Measurements from ENCODE around the gene FERMT1. TPM values are rescaled to one million over a fixed set of nuclear protein-coding genes. Genes with fewer than 3 reads are reported as not detected.
A peak's percentile ranks its signal among the peaks of the same experiment; 100 is the strongest.

FERMT1 gene, protein sequence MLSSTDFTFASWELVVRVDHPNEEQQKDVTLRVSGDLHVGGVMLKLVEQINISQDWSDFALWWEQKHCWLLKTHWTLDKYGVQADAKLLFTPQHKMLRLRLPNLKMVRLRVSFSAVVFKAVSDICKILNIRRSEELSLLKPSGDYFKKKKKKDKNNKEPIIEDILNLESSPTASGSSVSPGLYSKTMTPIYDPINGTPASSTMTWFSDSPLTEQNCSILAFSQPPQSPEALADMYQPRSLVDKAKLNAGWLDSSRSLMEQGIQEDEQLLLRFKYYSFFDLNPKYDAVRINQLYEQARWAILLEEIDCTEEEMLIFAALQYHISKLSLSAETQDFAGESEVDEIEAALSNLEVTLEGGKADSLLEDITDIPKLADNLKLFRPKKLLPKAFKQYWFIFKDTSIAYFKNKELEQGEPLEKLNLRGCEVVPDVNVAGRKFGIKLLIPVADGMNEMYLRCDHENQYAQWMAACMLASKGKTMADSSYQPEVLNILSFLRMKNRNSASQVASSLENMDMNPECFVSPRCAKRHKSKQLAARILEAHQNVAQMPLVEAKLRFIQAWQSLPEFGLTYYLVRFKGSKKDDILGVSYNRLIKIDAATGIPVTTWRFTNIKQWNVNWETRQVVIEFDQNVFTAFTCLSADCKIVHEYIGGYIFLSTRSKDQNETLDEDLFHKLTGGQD
- 1 to 10 TPM; 3.5 to 4.1 TPM for total RNA-seq
- 0.93 TPM for polyA plus RNA-seq (2013, experiment 1 of 2)
- polyA plus RNA-seq (2013, experiment 2 of 2): 1.0 TPM
- long read RNA-seq, experiment 1, full-length matches to known transcripts: 1 of 6 reads
- long read RNA-seq, experiment 1, partial matches to known transcripts: 1 of 6 reads
- long read RNA-seq, experiment 1, other reads (novel, unspliced or antisense): 4 of 6 reads
- long read RNA-seq, experiment 2, full-length matches to known transcripts: 4 of 5 reads
- long read RNA-seq, experiment 2, partial matches to known transcripts: 0 of 5 reads
- long read RNA-seq, experiment 2, other reads (novel, unspliced or antisense): 1 of 5 reads
- long read RNA-seq, experiment 3, partial matches to known transcripts: 2 of 3 reads
- long read RNA-seq, experiment 3, other reads (novel, unspliced or antisense): 1 of 3 reads
- long read RNA-seq, experiment 4: 0 reads

DNA sequence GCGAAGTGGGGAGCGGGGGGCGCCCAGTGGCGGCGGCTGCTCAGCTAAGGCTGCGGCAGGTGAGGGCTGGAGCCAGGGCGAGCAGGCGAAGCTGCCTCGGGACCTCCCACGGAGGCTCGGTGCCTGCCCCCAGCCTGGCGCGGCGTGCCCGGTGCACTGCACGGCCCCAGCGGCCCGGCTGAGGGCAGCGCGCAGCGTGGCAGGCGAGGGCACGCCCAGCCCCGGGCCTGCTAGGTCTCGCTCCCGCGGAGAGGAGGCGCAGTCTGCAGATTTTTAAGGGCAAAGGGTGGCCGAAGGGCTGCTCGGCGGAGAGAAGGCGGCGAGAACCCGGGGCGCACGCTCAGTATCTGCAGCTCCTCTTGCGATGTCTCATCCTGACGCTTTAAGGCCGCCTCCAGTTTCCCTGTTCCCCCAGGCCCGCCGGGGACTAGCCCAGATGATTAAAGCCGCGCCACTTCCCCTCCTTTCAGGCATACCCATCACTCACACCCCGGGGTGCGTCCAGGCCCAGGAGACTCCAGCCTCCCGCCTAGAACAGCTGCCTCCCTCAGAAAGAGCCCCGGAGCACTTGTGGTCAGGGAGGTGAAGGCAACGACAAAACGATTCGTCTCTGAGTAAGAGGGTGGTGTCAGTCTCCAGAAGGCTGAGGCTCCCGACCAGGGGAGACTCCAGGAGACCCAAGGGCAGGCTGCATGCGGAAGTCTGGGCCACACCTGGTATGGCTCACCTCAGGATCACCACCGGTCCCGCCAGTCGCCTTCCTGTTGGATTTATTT lies at the start of gene FERMT1:
Gene FERMT1, minus strand, starts transcription at position 158 of the 776 bp plus-strand sequence. CDS start 3,476 bp downstream, outside the sequence.
- Mint-ChIP-seq H3K9me3 (no peaks in the 10 kb centered on the region), H3K27me3 (ENCODE audit: insufficient read depth) (peaks cover 31% of the 10 kb centered on the region), H3K36me3 (ENCODE audit: low read depth) (no peaks in the 10 kb centered on the region), H3K27ac (peak within 1 kb of the TSS; percentile 8), H3K4me1 (peaks cover 8% of the 10 kb centered on the region), H3K4me3 (peak within 1 kb of the TSS; percentile 62)
- Histone ChIP-seq H3K4me3 (ENCODE audit: low read length) (peak within 1 kb of the TSS; percentile 76), H3K4me1 (ENCODE audit: control insufficient read depth, insufficient read depth, low read length) (peaks cover 4% of the 10 kb centered on the region), H3K9ac (ENCODE audit: extremely low read depth, low read length, poor library complexity, severe bottlenecking) (no peak within 1 kb of the TSS), H3K9me3 (ENCODE audit: control insufficient read depth, low read length) (no peaks in the 10 kb centered on the region), H3K27me3 (ENCODE audit: control insufficient read depth, insufficient read depth, low read length, poor library complexity, severe bottlenecking) (peaks cover 26% of the 10 kb centered on the region), H3K36me3 (ENCODE audit: control insufficient read depth, insufficient read depth, low read length) (no peaks in the 10 kb centered on the region), H3K27ac (ENCODE audit: low read depth, low read length) (no peak within 1 kb of the TSS)
- TF ChIP-seq, protein P1, sequence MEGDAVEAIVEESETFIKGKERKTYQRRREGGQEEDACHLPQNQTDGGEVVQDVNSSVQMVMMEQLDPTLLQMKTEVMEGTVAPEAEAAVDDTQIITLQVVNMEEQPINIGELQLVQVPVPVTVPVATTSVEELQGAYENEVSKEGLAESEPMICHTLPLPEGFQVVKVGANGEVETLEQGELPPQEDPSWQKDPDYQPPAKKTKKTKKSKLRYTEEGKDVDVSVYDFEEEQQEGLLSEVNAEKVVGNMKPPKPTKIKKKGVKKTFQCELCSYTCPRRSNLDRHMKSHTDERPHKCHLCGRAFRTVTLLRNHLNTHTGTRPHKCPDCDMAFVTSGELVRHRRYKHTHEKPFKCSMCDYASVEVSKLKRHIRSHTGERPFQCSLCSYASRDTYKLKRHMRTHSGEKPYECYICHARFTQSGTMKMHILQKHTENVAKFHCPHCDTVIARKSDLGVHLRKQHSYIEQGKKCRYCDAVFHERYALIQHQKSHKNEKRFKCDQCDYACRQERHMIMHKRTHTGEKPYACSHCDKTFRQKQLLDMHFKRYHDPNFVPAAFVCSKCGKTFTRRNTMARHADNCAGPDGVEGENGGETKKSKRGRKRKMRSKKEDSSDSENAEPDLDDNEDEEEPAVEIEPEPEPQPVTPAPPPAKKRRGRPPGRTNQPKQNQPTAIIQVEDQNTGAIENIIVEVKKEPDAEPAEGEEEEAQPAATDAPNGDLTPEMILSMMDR (conservative IDR thresholded peaks at IDR 0.05): peak; percentile 54
- WGBS, 2 experiments (ENCODE audit: insufficient coverage in 1 of 2, insufficient read length in 1 of 2): 5 to 9% methylated on average over 16 to 55 of the region's 55 CpGs
- peak; percentile 89 for DNase-seq

DNA sequence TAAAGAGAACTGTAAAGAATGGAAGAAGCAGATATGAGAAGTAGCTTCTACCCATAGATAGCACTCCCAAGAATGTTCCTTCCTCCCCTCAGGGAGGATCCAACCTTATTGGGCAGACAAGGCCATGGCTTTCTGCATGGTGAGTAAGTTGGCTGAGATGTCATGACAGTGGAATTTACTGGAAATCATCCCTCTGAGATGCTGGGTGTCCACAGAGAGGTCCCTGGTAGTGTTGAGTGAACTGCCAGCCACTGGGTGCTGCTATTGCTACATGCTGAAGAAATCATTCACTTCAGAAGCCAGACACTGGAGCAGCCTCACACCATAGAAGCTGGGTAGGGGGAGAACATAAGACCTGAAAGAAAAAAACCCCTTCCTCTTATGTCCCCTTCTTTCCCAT lies 46.4 kb upstream of the FERMT1 start:
- TF ChIP-seq, protein P1 (conservative IDR thresholded peaks at IDR 0.05): peak; percentile 52
- no peak overlapping the region for H3K27ac ChIP-seq (ENCODE audit: low read depth, low read length)
- no peaks in the 10 kb centered on the region for H3K36me3 ChIP-seq (ENCODE audit: control insufficient read depth, insufficient read depth, low read length)
- Mint-ChIP-seq H3K9me3 (peaks cover 20% of the 10 kb centered on the region), H3K27ac (no peak overlapping the region), H3K4me1 (no peaks in the 10 kb centered on the region), H3K27me3 (ENCODE audit: insufficient read depth) (no peaks in the 10 kb centered on the region), H3K36me3 (ENCODE audit: low read depth) (no peaks in the 10 kb centered on the region), H3K4me3 (no peak overlapping the region)
- no peaks in the 10 kb centered on the region for H3K4me1 ChIP-seq (ENCODE audit: control insufficient read depth, insufficient read depth, low read length)
- DNase-seq: no peak
- no peak overlapping the region for H3K9ac ChIP-seq (ENCODE audit: extremely low read depth, low read length, poor library complexity, severe bottlenecking)
- H3K27me3 ChIP-seq (ENCODE audit: control insufficient read depth, insufficient read depth, low read length, poor library complexity, severe bottlenecking): no peaks in the 10 kb centered on the region
- H3K9me3 ChIP-seq (ENCODE audit: control insufficient read depth, low read length): peaks cover 25% of the 10 kb centered on the region
- no peak overlapping the region for H3K4me3 ChIP-seq (ENCODE audit: low read length)

DNA sequence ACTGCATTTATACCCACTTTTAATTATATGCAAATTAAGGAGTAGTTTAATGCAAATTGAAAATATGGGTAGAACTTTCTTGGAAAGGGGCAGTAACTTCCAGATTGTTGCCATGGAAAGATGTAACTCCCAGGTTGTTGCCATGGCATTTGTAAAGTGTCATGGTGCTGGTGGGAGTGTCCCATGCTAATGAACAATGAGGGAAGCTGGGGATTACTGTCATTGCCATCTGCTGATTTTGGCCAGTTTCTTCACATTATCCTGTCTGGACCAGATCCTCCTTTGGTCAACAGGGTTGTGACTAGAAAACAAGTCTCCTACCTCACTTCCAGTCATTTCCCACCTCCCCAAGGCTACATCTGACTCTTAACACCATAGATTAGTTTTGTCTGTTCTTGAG lies 45.4 kb upstream of the FERMT1 start:
- Histone ChIP-seq H3K27ac (ENCODE audit: low read depth, low read length) (no peak overlapping the region), H3K4me1 (ENCODE audit: control insufficient read depth, insufficient read depth, low read length) (no peaks in the 10 kb centered on the region), H3K27me3 (ENCODE audit: control insufficient read depth, insufficient read depth, low read length, poor library complexity, severe bottlenecking) (no peaks in the 10 kb centered on the region), H3K9ac (ENCODE audit: extremely low read depth, low read length, poor library complexity, severe bottlenecking) (no peak overlapping the region), H3K36me3 (ENCODE audit: control insufficient read depth, insufficient read depth, low read length) (no peaks in the 10 kb centered on the region), H3K4me3 (ENCODE audit: low read length) (no peak overlapping the region), H3K9me3 (ENCODE audit: control insufficient read depth, low read length) (peaks cover 25% of the 10 kb centered on the region)
- Mint-ChIP-seq H3K4me1 (no peaks in the 10 kb centered on the region), H3K27ac (no peak overlapping the region), H3K4me3 (no peak overlapping the region), H3K36me3 (ENCODE audit: low read depth) (no peaks in the 10 kb centered on the region), H3K27me3 (ENCODE audit: insufficient read depth) (no peaks in the 10 kb centered on the region), H3K9me3 (peaks cover 20% of the 10 kb centered on the region)
- DNase-seq: no peak
- TF ChIP-seq, protein P1 (conservative IDR thresholded peaks at IDR 0.05): no peak
